H9 (cell line): Measurements from ENCODE around the gene PNMA1. TPM values are rescaled to one million over a fixed set of nuclear protein-coding genes. Genes with fewer than 3 reads are reported as not detected.

Source experiments
- DNase-seq: peaks from one replicate; pipeline ENCODE4 v3.0.0-alpha.2; 2017
- H2AFZ ChIP-seq: one replicate; pipeline ENCODE4 v1.6.1; 2013; ENCODE audit warnings: mild to moderate bottlenecking, low read length, control low read depth, moderate library complexity
- H2AK5ac ChIP-seq: 2 replicates; pipeline ENCODE4 v1.6.1; 2013; ENCODE audit warnings: low read length, control low read depth, mixed read lengths; ENCODE audit not compliant: insufficient read length
- H2BK120ac ChIP-seq: one replicate; pipeline ENCODE4 v1.6.1; 2013; ENCODE audit warnings: low read depth, mild to moderate bottlenecking, low read length, control low read depth, inconsistent platforms; ENCODE audit not compliant: poor library complexity, severe bottlenecking
- H2BK12ac ChIP-seq: 2 replicates; pipeline ENCODE4 v1.6.1; 2013; ENCODE audit warnings: low read length, control low read depth, mixed read lengths, low read depth; ENCODE audit not compliant: insufficient read length
- H2BK15ac ChIP-seq: 2 replicates; pipeline ENCODE4 v1.6.1; 2013; ENCODE audit warnings: low read depth, low read length, control low read depth
- H2BK20ac ChIP-seq: one replicate; pipeline ENCODE4 v1.6.1; 2013; ENCODE audit warnings: low read depth, mild to moderate bottlenecking, low read length, control low read depth, inconsistent platforms; ENCODE audit not compliant: poor library complexity, severe bottlenecking
- H2BK5ac ChIP-seq: 2 replicates; pipeline ENCODE4 v1.6.1; 2013; ENCODE audit warnings: low read length, control low read depth, mixed read lengths; ENCODE audit not compliant: insufficient read length
- H3K14ac ChIP-seq: 2 replicates; pipeline ENCODE4 v1.6.1; 2013; ENCODE audit warnings: low read length, control low read depth; ENCODE audit not compliant: insufficient read depth
- H3K18ac ChIP-seq: 2 replicates; pipeline ENCODE4 v1.6.1; 2013; ENCODE audit warnings: low read depth, mild to moderate bottlenecking, mixed read lengths, low read length, control low read depth; ENCODE audit not compliant: insufficient read length
- H3K23ac ChIP-seq: 2 replicates; pipeline ENCODE4 v1.6.1; 2013; ENCODE audit warnings: low read length, control low read depth, mixed read lengths, low read depth; ENCODE audit not compliant: insufficient read length
- H3K23me2 ChIP-seq: 2 replicates; pipeline ENCODE4 v1.6.1; 2013; ENCODE audit warnings: low read depth, mild to moderate bottlenecking, mixed read lengths, low read length, control low read depth; ENCODE audit not compliant: insufficient read length, poor library complexity, severe bottlenecking
- H3K27ac ChIP-seq: 2 replicates; pipeline ENCODE4 v1.5.1; 2013; ENCODE audit warnings: low read length, control low read depth, mixed read lengths, low read depth; ENCODE audit not compliant: insufficient read length
- H3K27me3 ChIP-seq: 2 replicates; pipeline ENCODE4 v1.6.1; 2013; ENCODE audit warnings: low read length, control low read depth, inconsistent platforms; ENCODE audit not compliant: insufficient read depth
- H3K4ac ChIP-seq: 2 replicates; pipeline ENCODE4 v1.6.1; 2013; ENCODE audit warnings: low read depth, mild to moderate bottlenecking, control low read depth, inconsistent platforms, low read length, moderate library complexity
- H3K4me1 ChIP-seq: 2 replicates; pipeline ENCODE4 v1.6.1; 2013; ENCODE audit warnings: low read length, control low read depth, inconsistent platforms; ENCODE audit not compliant: insufficient read depth
- H3K4me2 ChIP-seq: 2 replicates; pipeline ENCODE4 v1.6.1; 2013; ENCODE audit warnings: low read length, control low read depth, mixed read lengths; ENCODE audit not compliant: insufficient read length, insufficient read depth
- H3K56ac ChIP-seq: 2 replicates; pipeline ENCODE4 v1.6.1; 2013; ENCODE audit warnings: low read depth, mild to moderate bottlenecking, mixed read lengths, low read length, control low read depth; ENCODE audit not compliant: insufficient read length
- H3K79me1 ChIP-seq: 2 replicates; pipeline ENCODE4 v1.6.1; 2013; ENCODE audit warnings: low read depth, mild to moderate bottlenecking, moderate library complexity, low read length, control low read depth, inconsistent platforms; ENCODE audit not compliant: insufficient read depth, poor library complexity, severe bottlenecking
- H3K79me2 ChIP-seq: 2 replicates; pipeline ENCODE4 v1.6.1; 2013; ENCODE audit warnings: low read length, control low read depth, inconsistent platforms; ENCODE audit not compliant: insufficient read depth
- H3K9ac ChIP-seq: 2 replicates; pipeline ENCODE4 v1.6.1; 2013; ENCODE audit warnings: low read length, control low read depth, mixed read lengths; ENCODE audit not compliant: insufficient read length; ENCODE audit errors: extremely low read depth
- H3K9me3 ChIP-seq: one replicate; pipeline ENCODE4 v1.6.1; 2013; ENCODE audit warnings: low read depth, low read length, inconsistent platforms; ENCODE audit not compliant: control insufficient read depth
- H3T11ph ChIP-seq: one replicate; pipeline ENCODE4 v1.6.1; 2013; ENCODE audit warnings: mild to moderate bottlenecking, low read length, control low read depth, inconsistent platforms
- H4K20me1 ChIP-seq: one replicate; pipeline ENCODE4 v1.6.1; 2013; ENCODE audit not compliant: control insufficient read depth, insufficient read length, insufficient read depth
- H4K5ac ChIP-seq: 2 replicates; pipeline ENCODE4 v1.6.1; 2013; ENCODE audit warnings: low read depth, mild to moderate bottlenecking, mixed read lengths, low read length, control low read depth; ENCODE audit not compliant: insufficient read length
- H4K8ac ChIP-seq: replicated peaks from 2 replicates; pipeline ENCODE4 v1.6.1; 2013; ENCODE audit warnings: low read length, control low read depth, mixed read lengths, low read depth; ENCODE audit not compliant: insufficient read length
- H4K91ac ChIP-seq: 2 replicates; pipeline ENCODE4 v1.6.1; 2013; ENCODE audit warnings: low read depth, mild to moderate bottlenecking, moderate library complexity, mixed read lengths, low read length, control low read depth; ENCODE audit not compliant: insufficient read length
- H3K27ac Mint-ChIP-seq, 3 experiments: 2 replicates in 2 of 3; 3 replicates in 1 of 3; pipeline ENCODE4 v1.8.0; 2020 to 2021; ENCODE audit warnings: mixed read lengths in 3 of 3, mild to moderate bottlenecking in 1 of 3, moderate library complexity in 1 of 3
- H3K27me3 Mint-ChIP-seq: 2 replicates; pipeline ENCODE4 v1.8.0; 2021; ENCODE audit warnings: low read depth, mild to moderate bottlenecking, moderate library complexity, mixed read lengths
- H3K36me3 Mint-ChIP-seq, 3 experiments: 2 replicates in 2 of 3; 3 replicates in 1 of 3; pipeline ENCODE4 v1.8.0; 2020 to 2021; ENCODE audit warnings: low read depth in 3 of 3, mixed read lengths in 3 of 3; ENCODE audit not compliant: insufficient read depth in 1 of 3
- H3K4me1 Mint-ChIP-seq, 2 experiments: 2 replicates each; pipeline ENCODE4 v1.8.0; 2020; ENCODE audit warnings: mixed read lengths in 2 of 2
- H3K4me3 Mint-ChIP-seq, 2 experiments: 2 replicates in 1 of 2; 3 replicates in 1 of 2; pipeline ENCODE4 v1.8.0; 2020 to 2021; ENCODE audit warnings: mild to moderate bottlenecking in 2 of 2, mixed read lengths in 2 of 2, moderate library complexity in 1 of 2
- H3K9me3 Mint-ChIP-seq, 2 experiments: 2 replicates in 1 of 2; 3 replicates in 1 of 2; pipeline ENCODE4 v1.8.0; 2020; ENCODE audit warnings: mild to moderate bottlenecking in 2 of 2, mixed read lengths in 2 of 2, moderate library complexity in 1 of 2
- WGBS: extraction: QIAGEN DNeasy Blood & Tissue Kit; methylation state at CpG from one replicate; pipeline ENCODE4 v1.1.7; 2013; ENCODE audit warnings: missing lambda C conversion rate, low lambda C conversion rate, mixed read lengths; ENCODE audit not compliant: insufficient read length; ENCODE audit errors: extremely low coverage; 5-methylcytosine and 5-hydroxymethylcytosine counted together
- total RNA-seq: library from RNA; stranded (reverse); gene quantifications from 2 replicates; pipeline ENCODE4 v1.2.1, GENCODE V29; 2021
- TF ChIP-seq, protein P1 (sequence below): fragments of 200-600 bp; sonication (generic); conservative IDR thresholded peaks from 3 replicates; pipeline ENCODE4 v1.8.0; 2021; ENCODE audit warnings: antibody characterized with exemption, mild to moderate bottlenecking

PNMA1 gene
- total RNA-seq, 1 experiment from 2014 or later, result 56.1 TPM

DNA sequence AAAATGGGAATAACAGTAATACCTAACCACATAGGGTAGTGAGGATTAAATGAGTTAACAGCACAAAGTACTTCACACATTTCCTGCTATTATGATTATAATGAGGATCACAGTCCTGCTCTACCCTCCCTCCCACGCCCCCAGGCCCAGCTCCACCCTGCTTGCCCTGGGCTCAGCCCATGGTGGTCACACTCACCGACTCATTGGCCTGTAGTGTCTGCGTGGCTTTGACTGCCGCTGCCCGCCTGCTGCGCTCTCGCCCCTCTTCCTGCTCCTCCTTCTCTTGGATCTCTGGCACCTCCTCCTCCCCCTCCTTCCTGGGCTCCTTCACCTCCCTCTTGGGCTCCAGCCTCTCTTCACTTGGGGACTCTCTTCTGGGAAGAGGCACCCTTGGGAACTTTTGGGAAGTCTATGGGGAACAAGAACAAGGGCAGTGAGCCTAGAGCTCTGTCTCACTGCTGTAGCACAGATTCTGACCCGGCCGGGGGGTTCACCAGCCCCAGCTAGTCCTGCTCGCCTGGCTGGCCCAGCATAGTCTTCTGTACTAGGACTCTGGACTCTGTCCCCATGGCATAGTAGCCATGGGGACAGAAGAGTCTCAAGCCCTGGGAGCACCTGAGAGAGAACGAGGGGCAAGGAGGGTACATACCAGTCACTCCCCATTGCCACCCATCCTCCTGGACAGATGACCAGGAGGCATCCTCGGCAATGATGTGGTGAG lies 7.1 kb upstream of the PNMA1 start:
- Histone ChIP-seq H4K5ac (no peak overlapping the region), H3K23me2 (peaks cover 7% of the 10 kb centered on the region), H2AFZ (no peak overlapping the region), H3K23ac (no peak overlapping the region), H2BK12ac (no peak overlapping the region), H2BK20ac (no peak overlapping the region), H3T11ph (no peak overlapping the region), H3K9ac (no peak overlapping the region), H2BK15ac (no peak overlapping the region), H3K14ac (no peak overlapping the region), H4K91ac (no peak overlapping the region), H3K4ac (no peak overlapping the region), H3K27ac (no peak overlapping the region), H4K8ac (no peak overlapping the region), H3K79me2 (no peaks in the 10 kb centered on the region), H3K4me1 (peaks cover 6% of the 10 kb centered on the region; the same call in 1 of the 2 replicates), H2AK5ac (no peak overlapping the region), H2BK120ac (no peak overlapping the region), H3K18ac (no peak overlapping the region), H3K4me2 (no peak overlapping the region), H4K20me1 (no peaks in the 10 kb centered on the region), H3K9me3 (no peaks in the 10 kb centered on the region), H2BK5ac (no peak overlapping the region), H3K27me3 (no peaks in the 10 kb centered on the region), H3K79me1 (no peaks in the 10 kb centered on the region), H3K56ac (no peak overlapping the region)
- Mint-ChIP-seq H3K36me3 (peaks cover 3 to 15% (median 12%) of the 10 kb centered on the region in 3 experiments), H3K27me3 (peaks cover 3% of the 10 kb centered on the region; the same call in 1 of the 2 replicates), H3K9me3 (no peaks in the 10 kb centered on the region), H3K4me1 (peaks cover 65 to 67% of the 10 kb centered on the region in 2 experiments), H3K4me3 (peak overlapping the region in 1 of 2 experiments; percentile 69; a peak in 2 of 5 replicates), H3K27ac (peak overlapping the region in 1 of 3 experiments; percentile 68; a peak in 3 of 7 replicates)
- WGBS, result no CpG with 5 or more reads among the region's 12 CpGs
- peak; percentile 94 for DNase-seq
- TF ChIP-seq, protein P1, sequence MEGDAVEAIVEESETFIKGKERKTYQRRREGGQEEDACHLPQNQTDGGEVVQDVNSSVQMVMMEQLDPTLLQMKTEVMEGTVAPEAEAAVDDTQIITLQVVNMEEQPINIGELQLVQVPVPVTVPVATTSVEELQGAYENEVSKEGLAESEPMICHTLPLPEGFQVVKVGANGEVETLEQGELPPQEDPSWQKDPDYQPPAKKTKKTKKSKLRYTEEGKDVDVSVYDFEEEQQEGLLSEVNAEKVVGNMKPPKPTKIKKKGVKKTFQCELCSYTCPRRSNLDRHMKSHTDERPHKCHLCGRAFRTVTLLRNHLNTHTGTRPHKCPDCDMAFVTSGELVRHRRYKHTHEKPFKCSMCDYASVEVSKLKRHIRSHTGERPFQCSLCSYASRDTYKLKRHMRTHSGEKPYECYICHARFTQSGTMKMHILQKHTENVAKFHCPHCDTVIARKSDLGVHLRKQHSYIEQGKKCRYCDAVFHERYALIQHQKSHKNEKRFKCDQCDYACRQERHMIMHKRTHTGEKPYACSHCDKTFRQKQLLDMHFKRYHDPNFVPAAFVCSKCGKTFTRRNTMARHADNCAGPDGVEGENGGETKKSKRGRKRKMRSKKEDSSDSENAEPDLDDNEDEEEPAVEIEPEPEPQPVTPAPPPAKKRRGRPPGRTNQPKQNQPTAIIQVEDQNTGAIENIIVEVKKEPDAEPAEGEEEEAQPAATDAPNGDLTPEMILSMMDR, result no peak
